Tibial artery (tissue), 4 donors: ENCODE results near the gene ARMC8.

Experiments used
- DNase-seq, 2 donors: peaks; one replicate each; pipeline ENCODE4 v3.0.0-alpha.2; 2019
- H3K27ac ChIP-seq, 2 donors: fragments of 200-600 bp; sonication (generic) in 1 of 2; 1 replicate in 1 of 2; 2 replicates in 1 of 2; pipeline ENCODE4 v1.5.1; 2018 to 2019; ENCODE audit warnings: mild to moderate bottlenecking in 1 of 2
- H3K27me3 ChIP-seq, 2 donors: fragments of 200-600 bp; sonication (generic) in 1 of 2; one replicate each; pipeline versions ENCODE4 v1.5.1 to v1.6.0; 2016 to 2019
- H3K36me3 ChIP-seq, 3 donors: fragments of 200-600 bp; sonication (generic) in 2 of 3; one replicate each; pipeline ENCODE4 v1.5.1; 2016 to 2019; ENCODE audit warnings: mild to moderate bottlenecking in 2 of 3
- H3K4me1 ChIP-seq, 4 donors: fragments of 200-600 bp; sonication (generic) in 2 of 4; 1 replicate in 3 of 4; 2 replicates in 1 of 4; pipeline ENCODE4 v1.5.1; 2016 to 2019
- H3K4me3 ChIP-seq, 2 donors: fragments of 200-600 bp; sonication (generic) in 1 of 2; 1 replicate in 1 of 2; 2 replicates in 1 of 2; pipeline ENCODE4 v1.5.1; 2018 to 2019; ENCODE audit warnings: mild to moderate bottlenecking in 2 of 2
- H3K9me3 ChIP-seq, 3 donors: fragments of 200-600 bp; sonication (generic) in 1 of 3; one replicate each; pipeline ENCODE4 v1.5.1; 2016 to 2019
- CTCF ChIP-seq, 2 experiments: fragments of 200-600 bp in 1 of 2; fragments of 450-650 bp in 1 of 2; IDR thresholded peaks; one replicate each; pipeline ENCODE4 v1.5.1; 2017 to 2019; ENCODE audit warnings: antibody characterized with exemption in 2 of 2, mild to moderate bottlenecking in 1 of 2, moderate library complexity in 1 of 2
- intact Hi-C: fragments of 100-400 bp; cut with DNase I; formaldehyde crosslinking; loops from one replicate; pipeline ENCODE4 v1.15.0; 2023; ENCODE audit warnings: low total_unique reads

The ARMC8 gene

GRCh38 chr3:138205527-138205926, 18.4 kb downstream of the ARMC8 start:
- Histone ChIP-seq H3K9me3 (no peaks in the 10 kb centered on the region), H3K4me3 (no peak overlapping the region), H3K4me1 (peaks cover 0 to 31% (median 8%) of the 10 kb centered on the region in 4 donors), H3K27ac (no peak overlapping the region), H3K27me3 (no peaks in the 10 kb centered on the region), H3K36me3 (no peaks in the 10 kb centered on the region)
- intact Hi-C loops: no loop called here
- no peak for DNase-seq
- TF ChIP-seq CTCF (IDR thresholded peaks at IDR 0.05): no peak

- no peaks in the 10 kb centered on the region for H3K9me3 ChIP-seq
- TF ChIP-seq CTCF (IDR thresholded peaks at IDR 0.05): no peak
- no peaks in the 10 kb centered on the region for H3K36me3 ChIP-seq
- H3K27ac ChIP-seq: no peak overlapping the region
- DNase-seq: no peak
- intact Hi-C loops: no loop called here
- H3K4me1 ChIP-seq: peaks cover 0 to 33% (median 8%) of the 10 kb centered on the region in 4 donors
- H3K27me3 ChIP-seq: no peaks in the 10 kb centered on the region
- H3K4me3 ChIP-seq: no peak overlapping the region
Observed at GRCh38 chr3:138206196-138206595, 19.1 kb downstream of the ARMC8 start.

GRCh38 chr3:138210528-138210927, 23.4 kb downstream of the ARMC8 start:
- intact Hi-C loops: no loop called here
- H3K4me3 ChIP-seq: no peak overlapping the region
- peaks cover 0 to 14% (median 4%) of the 10 kb centered on the region in 3 donors for H3K36me3 ChIP-seq
- H3K4me1 ChIP-seq: peaks cover 0 to 18% (median 3%) of the 10 kb centered on the region in 4 donors
- no peak overlapping the region for H3K27ac ChIP-seq
- no peaks in the 10 kb centered on the region for H3K9me3 ChIP-seq
- DNase-seq: no peak
- H3K27me3 ChIP-seq: no peaks in the 10 kb centered on the region
- TF ChIP-seq CTCF (IDR thresholded peaks at IDR 0.05): no peak

GRCh38 chr3:138213398-138214085, 26.4 kb downstream of the ARMC8 start:
- no peak overlapping the region for H3K4me3 ChIP-seq
- H3K4me1 ChIP-seq: peaks cover 0 to 15% (median 0%) of the 10 kb centered on the region in 4 donors
- no peaks in the 10 kb centered on the region for H3K27me3 ChIP-seq
- intact Hi-C loops: no loop called here
- H3K9me3 ChIP-seq: no peaks in the 10 kb centered on the region
- DNase-seq: no peak
- no peak for TF ChIP-seq CTCF (IDR thresholded peaks at IDR 0.05)
- H3K27ac ChIP-seq: no peak overlapping the region
- peaks cover 0 to 14% (median 4%) of the 10 kb centered on the region in 3 donors for H3K36me3 ChIP-seq

- H3K4me1 ChIP-seq: peaks cover 0 to 37% (median 7%) of the 10 kb centered on the region in 4 donors
- TF ChIP-seq CTCF (IDR thresholded peaks at IDR 0.05): no peak
- peaks cover 10 to 16% (median 15%) of the 10 kb centered on the region in 3 donors for H3K36me3 ChIP-seq
- no peak overlapping the region for H3K27ac ChIP-seq
- no peak for DNase-seq
- H3K4me3 ChIP-seq: no peak overlapping the region
- H3K27me3 ChIP-seq: no peaks in the 10 kb centered on the region
- H3K9me3 ChIP-seq: no peaks in the 10 kb centered on the region
- intact Hi-C loops: no loop called here
Observed at GRCh38 chr3:138219255-138219654, 32.2 kb downstream of the ARMC8 start.
